A549 (cell line): ENCODE results near the gene IRF9. TPM values are rescaled to one million over a fixed set of nuclear protein-coding genes. Genes with fewer than 3 reads are reported as not detected.

Source experiments
- ATAC-seq, 2 experiments: fragments of 200-7000 bp in 1 of 2; fragments of >200 bp in 1 of 2; cut with Nextera tagmentation in 1 of 2; cut with Tn5 transposase in 1 of 2; 3 replicates each; pipeline versions ENCODE4 v1.8.0 to v1.9.1; 2018 to 2020; ENCODE audit warnings: mild to moderate bottlenecking in 1 of 2, moderate library complexity in 1 of 2
- CTCF ChIA-PET: fragments of 300-600 bp; sonication (Branson Sonifier 250); formaldehyde crosslinking; extraction: SDS; loops from one replicate; lab custom pipeline; 2021; ENCODE audit warnings: antibody characterized with exemption, inconsistent platforms; lab: Yijun Ruan, JAX
- POLR2A ChIA-PET: fragments of 350-600 bp; formaldehyde crosslinking; extraction: SDS; loops from one replicate; lab custom pipeline; 2021; ENCODE audit warnings: antibody characterized with exemption, inconsistent platforms; lab: Yijun Ruan, JAX
- DNase-seq, 2 experiments: peaks; one replicate each; pipeline versions ENCODE4 v3.0.0 to v3.0.0-alpha.2; 2011 to 2016; ENCODE audit warnings: low read depth in 1 of 2, low spot score in 1 of 2
- FAIRE-seq: peaks from 2 replicates; lab custom pipeline; 2011; peaks lifted over from hg19 to GRCh38; lab: Jason Lieb, UNC
- H3K27ac ChIP-seq, 2 experiments: fragments of >200 bp; sonication (Bioruptor Twin); formaldehyde crosslinking; 3 replicates each; pipeline ENCODE4 v1.5.1; 2016 to 2017
- H3K4me1 ChIP-seq: fragments of >200 bp; sonication (Bioruptor Twin); formaldehyde crosslinking; 3 replicates; pipeline ENCODE4 v1.6.1; 2016
- H3K4me2 ChIP-seq: fragments of >200 bp; sonication (Bioruptor Twin); formaldehyde crosslinking; 3 replicates; pipeline ENCODE4 v1.6.1; 2016
- H3K4me3 ChIP-seq: fragments of >200 bp; sonication (Bioruptor Twin); formaldehyde crosslinking; 3 replicates; pipeline ENCODE4 v1.5.1; 2016
- H3K9me3 ChIP-seq: fragments of >200 bp; sonication (Bioruptor Twin); formaldehyde crosslinking; 3 replicates; pipeline ENCODE4 v1.6.1; 2016
- CEBPB ChIP-seq, 2 experiments: fragments of >200 bp in 1 of 2; sonication (Bioruptor Twin) in 1 of 2; formaldehyde crosslinking in 1 of 2; IDR thresholded peaks; 2 replicates each; pipeline ENCODE4 v1.6.1; 2012 to 2016
- E2F6 ChIP-seq: IDR thresholded peaks from 2 replicates; pipeline ENCODE4 v1.6.1; 2012; ENCODE audit warnings: low read depth, borderline replicate concordance
- EHMT2 ChIP-seq: fragments of 200-600 bp; sonication (generic); IDR thresholded peaks from 2 replicates; pipeline ENCODE4 v1.6.1; 2016; ENCODE audit warnings: antibody characterized with exemption, low read depth, mild to moderate bottlenecking, moderate library complexity
- ELK1 ChIP-seq: fragments of 150-350 bp; IDR thresholded peaks from 2 replicates; pipeline ENCODE4 v1.6.1; 2014; ENCODE audit warnings: low read depth, mild to moderate bottlenecking, low read length
- EP300 ChIP-seq, 2 experiments: fragments of >200 bp; sonication (Bioruptor Twin); formaldehyde crosslinking; IDR thresholded peaks; 2 replicates in 1 of 2; 3 replicates in 1 of 2; pipeline ENCODE4 v1.6.1; 2016 to 2017
- HDAC2 ChIP-seq: fragments of 200-600 bp; sonication (generic); IDR thresholded peaks from 2 replicates; pipeline ENCODE4 v1.6.1; 2016
- HMGXB4 ChIP-seq: fragments of 250-450 bp; sonication (Bioruptor Pico); IDR thresholded peaks from 2 replicates; pipeline ENCODE4 v1.5.0; 2021; ENCODE audit warnings: mild to moderate bottlenecking, moderate library complexity, borderline replicate concordance
- HOXA7 ChIP-seq: fragments of 250-450 bp; sonication (Bioruptor Pico); IDR thresholded peaks from 2 replicates; pipeline ENCODE4 v1.5.0; 2020; ENCODE audit warnings: mild to moderate bottlenecking, moderate library complexity
- HOXB5 ChIP-seq: fragments of 250-450 bp; sonication (Bioruptor Pico); IDR thresholded peaks from 2 replicates; pipeline ENCODE4 v1.5.0; 2020; ENCODE audit warnings: mild to moderate bottlenecking, moderate library complexity
- KDM1A ChIP-seq: fragments of 200-600 bp; sonication (generic); IDR thresholded peaks from 2 replicates; pipeline ENCODE4 v1.6.1; 2016; ENCODE audit warnings: low read depth, mild to moderate bottlenecking
- MAFK ChIP-seq: fragments of 450-650 bp; IDR thresholded peaks from 2 replicates; pipeline ENCODE4 v1.6.1; 2014; ENCODE audit not compliant: partially characterized antibody
- NFE2L2 ChIP-seq: fragments of 150-350 bp; conservative IDR thresholded peaks from 2 replicates; pipeline ENCODE4 v1.6.1; 2014; ENCODE audit warnings: low read length
- NPAS2 ChIP-seq: fragments of 250-450 bp; sonication (Bioruptor Pico); IDR thresholded peaks from 2 replicates; pipeline ENCODE4 v1.8.0; 2022; ENCODE audit warnings: mild to moderate bottlenecking, moderate library complexity, borderline replicate concordance
- NR3C1 ChIP-seq: fragments of >200 bp; sonication (Bioruptor Twin); formaldehyde crosslinking; IDR thresholded peaks from 3 replicates; pipeline ENCODE4 v1.6.1; 2017
- PBX3 ChIP-seq: IDR thresholded peaks from 2 replicates; pipeline ENCODE4 v1.6.1; 2012
- POLR2AphosphoS2 ChIP-seq: conservative IDR thresholded peaks from 2 replicates; pipeline ENCODE4 v1.6.1; 2012; ENCODE audit warnings: low read length, improper control_type of control experiment, inconsistent platforms
- RARB ChIP-seq: fragments of 250-450 bp; sonication (Bioruptor Pico); IDR thresholded peaks from 2 replicates; pipeline ENCODE4 v1.8.0; 2021; ENCODE audit warnings: mild to moderate bottlenecking, moderate library complexity
- SREBF2 ChIP-seq: fragments of 450-650 bp; IDR thresholded peaks from 2 replicates; pipeline ENCODE4 v1.6.1; 2014; ENCODE audit warnings: mild to moderate bottlenecking, moderate library complexity
- ZC3H11A ChIP-seq: fragments of 450-650 bp; IDR thresholded peaks from 2 replicates; pipeline ENCODE4 v1.6.1; 2014; ENCODE audit warnings: antibody characterized with exemption, mild to moderate bottlenecking
- ZFP36 ChIP-seq: fragments of 450-650 bp; IDR thresholded peaks from 2 replicates; pipeline ENCODE4 v1.6.1; 2014; ENCODE audit warnings: borderline replicate concordance; ENCODE audit not compliant: partially characterized antibody
- ZNF302 ChIP-seq: fragments of 250-450 bp; sonication (Bioruptor Pico); IDR thresholded peaks from 2 replicates; pipeline ENCODE4 v1.9.0; 2021; ENCODE audit warnings: inconsistent platforms, mild to moderate bottlenecking, moderate library complexity
- ZSCAN20 ChIP-seq: fragments of 250-450 bp; sonication (Bioruptor Pico); IDR thresholded peaks from 2 replicates; pipeline ENCODE4 v1.8.0; 2022; ENCODE audit warnings: mild to moderate bottlenecking, moderate library complexity
- WGBS: methylation state at CpG from one replicate; pipeline ENCODE4 v1.1.6; 2017; ENCODE audit errors: missing lambda C conversion rate; 5-methylcytosine and 5-hydroxymethylcytosine counted together
- polyA plus RNA-seq, 4 experiments: library from polyadenylated mRNA; depleted of rRNA in 3 of 4; stranded (reverse); fragments of >200 nt; fragmentation: RNase III in 1 of 4; extraction: RNeasy Plus Mini Kit Qiagen cat#74134 plus additional on column Dnase treatment in 1 of 4; gene quantifications; 2 replicates in 3 of 4; 3 replicates in 1 of 4; pipeline ENCODE4 v1.2.3, GENCODE V29; 2011 to 2017

The IRF9 gene
- polyA plus RNA-seq, 2 of the 4 experiments (the other 2 are of a cell fraction) = 19.0 to 23.1 TPM

- TF ChIP-seq PBX3 = no peak
- TF ChIP-seq NFE2L2 = no peak; the same call in 1 of the 2 replicates
- no peak for TF ChIP-seq ZC3H11A
- TF ChIP-seq HDAC2 = no peak
- no peak for TF ChIP-seq ELK1
- no peak for TF ChIP-seq ZSCAN20
- no peak for TF ChIP-seq KDM1A
- no peak for TF ChIP-seq NPAS2
- TF ChIP-seq CEBPB (IDR thresholded peaks at IDR 0.05) = peak in 1 of 2 experiments; percentile 45; a peak in 1 of 4 replicates
- TF ChIP-seq, all 56 proteins: peak for 18
Observed at GRCh38 chr14:24212924-24213865, 52.1 kb downstream of the IRF9 start, which contains the start of gene CHMP4A (continued).

- no peak for TF ChIP-seq NFE2L2
- no peak for TF ChIP-seq ZSCAN20
- TF ChIP-seq RARB (CRISPR knock-in tag) = no peak
- TF ChIP-seq SREBF2 = no peak
- no peak for TF ChIP-seq NPAS2
- TF ChIP-seq EHMT2 = no peak
- no peak for TF ChIP-seq MAFK
- TF ChIP-seq E2F6 = no peak
- no peak for TF ChIP-seq EP300 (IDR thresholded peaks at IDR 0.05)
- CTCF ChIA-PET = interaction anchor here (0.7 to 4.3 kb wide), 7 partner anchors 8 to 82 kb away, joined by 3 to 31 read pairs (median 4); partner anchors contain the start of genes PSME2, RNF31 and TINF2
- Histone ChIP-seq H3K27ac (peak overlapping the region; percentile 93 to 96), H3K9me3 (no peaks in the 10 kb centered on the region), H3K4me2 (peak overlapping the region; percentile 72), H3K4me1 (peaks cover 24% of the 10 kb centered on the region), H3K4me3 (peak overlapping the region; percentile 57)
- 93% methylated on average over 7 of the region's 7 CpGs for WGBS
- no peak for ATAC-seq
- POLR2A ChIA-PET = interaction anchor here (0.6 to 3.6 kb wide), 12 partner anchors 8 to 218 kb away, joined by 3 to 36 read pairs (median 4); partner anchors contain the start of genes DHRS1, EMC9, IPO4 and NOP9
- DNase-seq = no peak
- no peak for FAIRE-seq
Observed at GRCh38 chr14:24213866-24214662, 53.0 kb downstream of the IRF9 start.

- Histone ChIP-seq H3K9me3 (no peaks in the 10 kb centered on the region), H3K4me2 (peak within 1 kb of the TSS; percentile 72), H3K27ac (peak within 1 kb of the TSS; percentile 80 to 92), H3K4me1 (peaks cover 24% of the 10 kb centered on the region), H3K4me3 (peak within 1 kb of the TSS; percentile 63)
- DNase-seq (peak; percentile 90 to 95), ATAC-seq (peak; percentile 77 to 84), FAIRE-seq (no peak)
- CTCF ChIA-PET = interaction anchor here (0.5 to 4.3 kb wide), 25 partner anchors 9 to 226 kb away, joined by 3 to 31 read pairs (median 4); partner anchors contain the start of genes CIDEB, DHRS1, IPO4 and IRF9
- under 1% methylated on average over 34 of the region's 40 CpGs for WGBS
- POLR2A ChIA-PET = interaction anchor here (0.6 to 3.6 kb wide), 9 partner anchors 15 to 914 kb away, joined by 3 to 36 read pairs (median 3); partner anchors contain the start of genes CBLN3, DCAF11, IPO4 and KHNYN
- TF ChIP-seq ZFP36 = no peak
- TF ChIP-seq HOXB5 (CRISPR knock-in tag) = no peak
- TF ChIP-seq PBX3 = peak; percentile 68; the same call in 1 of the 2 replicates
- no peak for TF ChIP-seq NR3C1
- no peak for TF ChIP-seq EHMT2
- no peak for TF ChIP-seq HMGXB4 (CRISPR knock-in tag)
- TF ChIP-seq POLR2AphosphoS2 = no peak
- no peak for TF ChIP-seq ZNF302 (CRISPR knock-in tag)
- TF ChIP-seq HOXA7 (CRISPR knock-in tag) = no peak
- TF ChIP-seq ELK1 = no peak
Observed at GRCh38 chr14:24215495-24216344, 54.7 kb downstream of the IRF9 start, which contains the start of gene MDP1. MDP1 (minus strand) TSS chr14:24216066; CDS start chr14:24215955, 111 bp downstream.
